K562 (cell line): ENCODE data around the gene WDR62. TPM values are rescaled to one million over a fixed set of nuclear protein-coding genes. Genes with fewer than 3 reads are reported as not detected.

Source experiments
- ATAC-seq: fragments of 200-7000 bp; cut with Tn5 transposase; 3 replicates; pipeline ENCODE4 v1.9.1; 2020; ENCODE audit warnings: moderate library complexity
- BruUV-seq: library from RNA; stranded (reverse); fragments of 400-500 nt; replicated peaks from 2 replicates; lab custom pipeline; 2021; lab: Mats Ljungman, UMichigan
- CTCF ChIA-PET: fragments of 300-600 bp; formaldehyde crosslinking; extraction: SDS; loops from one replicate; lab custom pipeline; 2021; ENCODE audit warnings: low intra/inter-chr PET ratio; lab: Yijun Ruan, JAX
- POLR2A ChIA-PET: fragments of 300-600, 350-650 bp; sonication (Branson Sonifier 250); formaldehyde crosslinking; extraction: SDS; loops from one replicate; lab custom pipeline; 2021; ENCODE audit warnings: antibody characterized with exemption, inconsistent platforms; lab: Yijun Ruan, JAX
- DNase-seq, 4 experiments: peaks; one replicate each; pipeline versions ENCODE4 v3.0.0 to v3.0.0-alpha.2; 2011 to 2018; ENCODE audit warnings: low spot score in 3 of 4, mixed read lengths in 3 of 4; ENCODE audit errors: extremely low read depth in 1 of 4
- FAIRE-seq: peaks from 2 replicates; lab custom pipeline; 2011; peaks lifted over from hg19 to GRCh38; lab: Jason Lieb, UNC
- H2AFZ ChIP-seq: 2 replicates; pipeline ENCODE4 v1.6.0; 2011; ENCODE audit warnings: low read depth, low read length, control low read depth, inconsistent platforms
- H3K27ac ChIP-seq: fragments of 200-600 bp; 3 replicates; pipeline ENCODE4 v1.8.0; 2011; ENCODE audit warnings: low read depth, mild to moderate bottlenecking, control low read depth, inconsistent platforms, low read length, moderate library complexity, mixed read lengths; ENCODE audit errors: extremely low read depth
- H3K27me3 ChIP-seq, 2 experiments: fragments of 300-600 bp in 1 of 2; 2 replicates in 1 of 2; 3 replicates in 1 of 2; pipeline versions ENCODE4 v1.6.0 to v1.8.0; 2011; ENCODE audit warnings: inconsistent platforms in 2 of 2, low read length in 2 of 2, mild to moderate bottlenecking in 1 of 2, mixed read lengths in 1 of 2, moderate library complexity in 1 of 2; ENCODE audit not compliant: control insufficient read depth in 2 of 2, insufficient read depth in 2 of 2
- H3K36me3 ChIP-seq: fragments of 300-600 bp; 3 replicates; pipeline ENCODE4 v1.8.0; 2011; ENCODE audit warnings: mild to moderate bottlenecking, low read length, inconsistent platforms; ENCODE audit not compliant: control insufficient read depth, insufficient read depth
- H3K4me1 ChIP-seq, 2 experiments: fragments of 200-600 bp in 1 of 2; replicated peaks in 1 of 2; 2 replicates in 1 of 2; 3 replicates in 1 of 2; pipeline versions ENCODE4 v1.5.1 to v1.8.0; 2011; ENCODE audit warnings: inconsistent platforms in 2 of 2, low read length in 2 of 2, mild to moderate bottlenecking in 1 of 2, mixed read lengths in 1 of 2, moderate library complexity in 1 of 2; ENCODE audit not compliant: control insufficient read depth in 2 of 2, insufficient read depth in 2 of 2
- H3K4me2 ChIP-seq: 2 replicates; pipeline ENCODE4 v1.6.1; 2011; ENCODE audit warnings: low read length, control low read depth, inconsistent platforms, mixed read lengths; ENCODE audit not compliant: insufficient read depth
- H3K4me3 ChIP-seq: fragments of 200-600 bp; sonication (generic), shearing (Covaris generic); 2 replicates; pipeline ENCODE4 v1.5.1; 2016; ENCODE audit warnings: control low read depth, inconsistent platforms
- H3K79me2 ChIP-seq: fragments of 200-600 bp; 3 replicates; pipeline ENCODE4 v1.8.0; 2011; ENCODE audit warnings: low read length, inconsistent platforms; ENCODE audit not compliant: control insufficient read depth, insufficient read depth
- H3K9ac ChIP-seq, 2 experiments: 2 replicates each; pipeline versions ENCODE4 v1.6.0 to v1.6.1; 2011; ENCODE audit warnings: low read depth in 2 of 2, low read length in 2 of 2, control low read depth in 1 of 2, inconsistent platforms in 1 of 2, mild to moderate bottlenecking in 1 of 2, mixed read lengths in 1 of 2; ENCODE audit not compliant: insufficient read depth in 1 of 2
- H3K9me1 ChIP-seq: one replicate; pipeline ENCODE4 v1.6.0; 2011; ENCODE audit warnings: inconsistent platforms, mild to moderate bottlenecking, low read length, moderate library complexity; ENCODE audit not compliant: control insufficient read depth, insufficient read depth
- H3K9me3 ChIP-seq: replicated peaks from 2 replicates; pipeline ENCODE4 v1.5.1; 2011; ENCODE audit warnings: low read depth, low read length, inconsistent platforms; ENCODE audit not compliant: control insufficient read depth, insufficient read depth
- H4K20me1 ChIP-seq: replicated peaks from 2 replicates; pipeline ENCODE4 v1.6.1; 2011; ENCODE audit warnings: low read length, inconsistent platforms, mixed read lengths; ENCODE audit not compliant: control insufficient read depth, insufficient read depth
- HMBOX1 ChIP-seq: sonication (generic); IDR thresholded peaks from 2 replicates; pipeline ENCODE4 v1.6.1; 2016
- MYC ChIP-seq, 2 experiments: fragments of 250-450 bp in 1 of 2; sonication (Bioruptor Pico) in 1 of 2; IDR thresholded peaks; 2 replicates each; pipeline versions ENCODE4 v1.5.1 to v1.6.1; 2012 to 2021; ENCODE audit warnings: low read depth in 2 of 2, borderline replicate concordance in 1 of 2, improper control_type of control experiment in 1 of 2, low read length in 1 of 2, mild to moderate bottlenecking in 1 of 2, moderate library complexity in 1 of 2
- POLR2G ChIP-seq: fragments of 200-400 bp; formaldehyde crosslinking; IDR thresholded peaks from 2 replicates; pipeline ENCODE4 v1.6.1; 2017; ENCODE audit warnings: low read depth, mild to moderate bottlenecking, antibody characterized with exemption, low read length, moderate library complexity
- RBFOX2 ChIP-seq: fragments of 200-400 bp; formaldehyde crosslinking; IDR thresholded peaks from 2 replicates; pipeline ENCODE4 v1.6.1; 2017; ENCODE audit warnings: low read depth, mild to moderate bottlenecking, low read length, moderate library complexity
- SNIP1 ChIP-seq: fragments of 450-650 bp; IDR thresholded peaks from 2 replicates; pipeline ENCODE4 v1.7.1; 2017; ENCODE audit warnings: low read depth, mild to moderate bottlenecking
- WGBS: fragments of 100-300 bp; shearing (Covaris generic); methylation state at CpG from one replicate; pipeline ENCODE4 v1.1.6; 2016; ENCODE audit warnings: low coverage, mixed read lengths; ENCODE audit not compliant: insufficient coverage; ENCODE audit errors: missing lambda C conversion rate; 5-methylcytosine and 5-hydroxymethylcytosine counted together
- in situ Hi-C: fragments of 300-500 bp; cut with MboI; formaldehyde crosslinking; loops from 4 replicates; pipeline ENCODE4 v1.15.0; 2018; ENCODE audit warnings: inconsistent platforms, mixed read lengths
- intact Hi-C: fragments of 100-400 bp; cut with micrococcal nuclease; formaldehyde crosslinking; loops from 2 replicates; pipeline ENCODE4 v1.14.2; 2022
- polyA plus RNA-seq, 8 experiments: library from polyadenylated mRNA; depleted of rRNA in 4 of 8; stranded (reverse) in 5 of 8; unstranded in 3 of 8; fragments of >200 nt; fragmentation: Nextera tagmentation in 2 of 8; fragmentation: Illumina TruSeq in 1 of 8; extraction: Ambion mirVana in 2 of 8; extraction: Trizol in 1 of 8; gene quantifications; 2 replicates each; pipeline versions ENCODE4 v1.2.1 to v1.2.3, GENCODE V29; 2011 to 2014; ENCODE audit warnings: inconsistent platforms in 1 of 8, missing spikeins in 1 of 8
- total RNA-seq, 7 experiments: library from RNA; depleted of rRNA in 6 of 7; stranded (reverse); fragments of >200 nt in 6 of 7; fragmentation: Illumina TruSeq in 2 of 7; extraction: Trizol in 2 of 7; gene quantifications; 2 replicates each; pipeline versions ENCODE4 v1.2.1 to v1.2.3, GENCODE V29; 2011 to 2021; ENCODE audit warnings: low replicate concordance in 1 of 7
- TF ChIP-seq, protein P1 (sequence below): fragments of 450-650 bp; IDR thresholded peaks from 2 replicates; pipeline ENCODE4 v1.6.1; 2014; ENCODE audit warnings: low read depth, mild to moderate bottlenecking, moderate library complexity, borderline replicate concordance

Gene WDR62
- total and polyA plus RNA-seq, 9 of the 15 experiments (the other 6 are each of a cell fraction or from before 2014, with no cell fraction given) = 0.35 to 32.8 (median 14.4) TPM

- DNase-seq (no peak), FAIRE-seq (no peak), ATAC-seq (no peak)
- no peak overlapping the region for H2AFZ ChIP-seq
- H3K79me2 ChIP-seq = no peaks in the 10 kb centered on the region
- H3K27me3 ChIP-seq = no peaks in the 10 kb centered on the region
- ChIA-PET POLR2A (interaction anchor here (0.5 kb wide), 1 partner anchor 490 kb away, joined by 3 read pairs; no protein-coding TSS in a partner anchor), CTCF (no interaction called here)
- H3K36me3 ChIP-seq = no peaks in the 10 kb centered on the region
- no TSS peak for BruUV-seq
- no peaks in the 10 kb centered on the region for H3K9me1 ChIP-seq
- peaks cover 0 to 23% of the 10 kb centered on the region in 2 experiments; a peak in 1 of 5 replicates for H3K4me1 ChIP-seq
- whole genome bisulfite sequencing = 76% methylated on average over 4 of the region's 5 CpGs
- no peak overlapping the region; a peak in 1 of 4 replicates for H3K9ac ChIP-seq
- H3K4me2 ChIP-seq = no peak overlapping the region
- intact Hi-C loops = no loop called here
- no peak overlapping the region for H3K4me3 ChIP-seq
- no peak overlapping the region for H3K27ac ChIP-seq
- no peaks in the 10 kb centered on the region for H4K20me1 ChIP-seq
- TF ChIP-seq POLR2G = peak; percentile 46; the same call in 1 of the 2 replicates
- TF ChIP-seq, protein P1, sequence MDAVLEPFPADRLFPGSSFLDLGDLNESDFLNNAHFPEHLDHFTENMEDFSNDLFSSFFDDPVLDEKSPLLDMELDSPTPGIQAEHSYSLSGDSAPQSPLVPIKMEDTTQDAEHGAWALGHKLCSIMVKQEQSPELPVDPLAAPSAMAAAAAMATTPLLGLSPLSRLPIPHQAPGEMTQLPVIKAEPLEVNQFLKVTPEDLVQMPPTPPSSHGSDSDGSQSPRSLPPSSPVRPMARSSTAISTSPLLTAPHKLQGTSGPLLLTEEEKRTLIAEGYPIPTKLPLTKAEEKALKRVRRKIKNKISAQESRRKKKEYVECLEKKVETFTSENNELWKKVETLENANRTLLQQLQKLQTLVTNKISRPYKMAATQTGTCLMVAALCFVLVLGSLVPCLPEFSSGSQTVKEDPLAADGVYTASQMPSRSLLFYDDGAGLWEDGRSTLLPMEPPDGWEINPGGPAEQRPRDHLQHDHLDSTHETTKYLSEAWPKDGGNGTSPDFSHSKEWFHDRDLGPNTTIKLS = no peak
- in situ Hi-C loops = no loop called here
- H3K9me3 ChIP-seq = no peaks in the 10 kb centered on the region
Observed at GRCh38 chr19:36006955-36007354, 47.7 kb upstream of the WDR62 start.

DNA sequence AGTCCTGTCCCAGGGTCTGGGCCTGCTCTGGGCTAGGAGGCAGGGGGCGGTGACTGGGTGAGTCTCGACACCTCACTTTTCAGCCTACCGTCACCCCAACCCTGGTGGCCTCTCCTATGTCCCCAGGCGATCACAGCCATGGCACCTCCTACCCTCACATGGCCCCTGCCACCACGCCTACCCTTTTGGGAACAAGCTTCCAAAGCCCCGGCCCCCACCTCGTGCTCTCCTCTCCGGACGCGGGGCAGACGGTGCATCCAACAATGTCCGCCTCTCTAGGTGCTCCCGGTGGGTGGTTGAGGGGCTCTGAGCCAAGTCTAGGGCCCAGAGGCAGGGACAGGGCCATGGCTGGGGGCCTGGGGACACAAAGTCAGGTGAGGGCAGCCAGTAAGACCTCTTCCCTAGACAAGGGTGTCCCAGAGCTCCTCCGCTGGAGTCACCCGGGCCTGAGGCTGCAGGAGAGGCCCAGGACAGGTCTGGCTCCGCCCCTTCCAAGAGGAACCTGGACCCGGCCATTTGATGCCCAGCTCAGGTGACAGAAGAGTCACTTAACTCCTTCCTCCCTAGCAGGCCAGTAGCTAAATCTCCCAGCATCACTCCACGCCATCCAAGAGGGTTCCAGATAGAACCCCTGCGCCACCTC, 46.2 kb upstream of the WDR62 start, which contains the start of gene SYNE4:
Gene SYNE4, minus strand, starts transcription at position 478 of the 643 bp plus-strand sequence. Its CDS starts 132 bp downstream, at position 346.
- DNase-seq (no peak), FAIRE-seq (no peak), ATAC-seq (no peak)
- intact Hi-C loops (no loop called here), in situ Hi-C loops (no loop called here)
- Histone ChIP-seq H3K9me1 (no peaks in the 10 kb centered on the region), H4K20me1 (no peaks in the 10 kb centered on the region), H3K27ac (no peak within 1 kb of the TSS), H3K4me3 (no peak within 1 kb of the TSS), H2AFZ (no peak within 1 kb of the TSS), H3K4me1 (peaks cover 5 to 23% of the 10 kb centered on the region in 2 experiments; a peak in 2 of 5 replicates), H3K9ac (peak within 1 kb of the TSS in 1 of 2 experiments; percentile 32; a peak in 1 of 4 replicates), H3K27me3 (no peaks in the 10 kb centered on the region), H3K36me3 (0 out of 3 replicates have a peak, but pooled peaks cover 2% of the 10 kb centered on the region), H3K4me2 (no peak within 1 kb of the TSS), H3K9me3 (no peaks in the 10 kb centered on the region), H3K79me2 (peaks cover 8% of the 10 kb centered on the region)
- no peak for TF ChIP-seq SNIP1
- 0 out of 2 replicates have a peak, but pooled peaks have one; percentile 40 for TF ChIP-seq POLR2G
- peak; percentile 37; the same call in 1 of the 2 replicates for TF ChIP-seq RBFOX2
- no peak for TF ChIP-seq MYC (IDR thresholded peaks at IDR 0.05; ENCODE audit: low read depth, low read length)
- TF ChIP-seq MYC (CRISPR knock-in tag; IDR thresholded peaks at IDR 0.05; ENCODE audit: borderline replicate concordance, low read depth) = no peak
- TF ChIP-seq HMBOX1 = no peak
- 82% methylated on average over 18 of the region's 19 CpGs for WGBS
- ChIA-PET CTCF (no interaction called here), POLR2A (no interaction called here)
- BruUV-seq = no TSS peak
